GM12878 (cell line): ENCODE data around the gene SUSD1. TPM values are rescaled to one million over a fixed set of nuclear protein-coding genes. Genes with fewer than 3 reads are reported as not detected.

Experiments
- CBX5 ChIP-seq: sonication (generic); IDR thresholded peaks from 2 replicates; pipeline ENCODE4 v1.6.1; 2016; ENCODE audit warnings: low read depth, moderate library complexity, mild to moderate bottlenecking, inconsistent platforms
- CEBPB ChIP-seq, 2 experiments: fragments of 150-350 bp in 1 of 2; IDR thresholded peaks; 2 replicates each; pipeline ENCODE4 v1.6.1; 2012 to 2014; ENCODE audit warnings: low read depth in 2 of 2, low read length in 2 of 2, borderline replicate concordance in 1 of 2, inconsistent platforms in 1 of 2
- HDGF ChIP-seq: fragments of 450-650 bp; IDR thresholded peaks from 2 replicates; pipeline ENCODE4 v1.6.1; 2016; ENCODE audit warnings: antibody characterized with exemption
- JUND ChIP-seq: IDR thresholded peaks from 2 replicates; pipeline ENCODE4 v1.6.1; 2012; ENCODE audit warnings: low read depth, mild to moderate bottlenecking, low read length, improper control_type of control experiment, moderate library complexity
- LARP7 ChIP-seq: fragments of 450-650 bp; IDR thresholded peaks from 2 replicates; pipeline ENCODE4 v1.6.1; 2017; ENCODE audit warnings: mild to moderate bottlenecking
- MTA2 ChIP-seq: fragments of 450-650 bp; IDR thresholded peaks from 2 replicates; pipeline ENCODE4 v1.6.1; 2016; ENCODE audit warnings: low read depth, mild to moderate bottlenecking, moderate library complexity
- NFYA ChIP-seq: IDR thresholded peaks from 2 replicates; pipeline ENCODE4 v1.6.1; 2011; ENCODE audit warnings: low read depth, mild to moderate bottlenecking, low read length, improper control_type of control experiment, borderline replicate concordance
- NR2C1 ChIP-seq: fragments of 450-650 bp; IDR thresholded peaks from 2 replicates; pipeline ENCODE4 v1.6.1; 2017; ENCODE audit warnings: antibody characterized with exemption, mild to moderate bottlenecking, moderate library complexity
- NRF1 ChIP-seq: conservative IDR thresholded peaks from 2 replicates; pipeline ENCODE4 v1.6.1; 2011; ENCODE audit warnings: mild to moderate bottlenecking, low read depth, low read length, improper control_type of control experiment
- POLR2AphosphoS2 ChIP-seq: IDR thresholded peaks from 2 replicates; pipeline ENCODE4 v1.6.1; 2011; ENCODE audit warnings: low read depth, mild to moderate bottlenecking, low read length, improper control_type of control experiment, moderate library complexity
- POU2F2 ChIP-seq: IDR thresholded peaks from 3 replicates; pipeline ENCODE4 v1.6.1; 2011; ENCODE audit warnings: low read depth, mild to moderate bottlenecking, low read length, borderline replicate concordance
- RAD51 ChIP-seq: fragments of 450-650 bp; IDR thresholded peaks from 2 replicates; pipeline ENCODE4 v1.6.1; 2016; ENCODE audit warnings: moderate library complexity, mild to moderate bottlenecking, inconsistent platforms
- SMAD5 ChIP-seq: IDR thresholded peaks from 2 replicates; pipeline ENCODE4 v1.6.1; 2016; ENCODE audit warnings: antibody characterized with exemption, low read depth
- SMARCA5 ChIP-seq: fragments of 450-650 bp; IDR thresholded peaks from 2 replicates; pipeline ENCODE4 v1.6.1; 2017; ENCODE audit warnings: mild to moderate bottlenecking
- SMC3 ChIP-seq: IDR thresholded peaks from 2 replicates; pipeline ENCODE4 v1.6.1; 2011; ENCODE audit warnings: low read length, improper control_type of control experiment, borderline replicate concordance
- SRF ChIP-seq, 2 experiments: IDR thresholded peaks; 2 replicates each; pipeline ENCODE4 v1.6.1; 2011; ENCODE audit warnings: low read depth in 2 of 2, low read length in 2 of 2, mild to moderate bottlenecking in 1 of 2, moderate library complexity in 1 of 2
- TARDBP ChIP-seq: IDR thresholded peaks from 2 replicates; pipeline ENCODE4 v1.6.1; 2016; ENCODE audit warnings: borderline replicate concordance
- ZZZ3 ChIP-seq: IDR thresholded peaks from 2 replicates; pipeline ENCODE4 v1.6.1; 2011; ENCODE audit warnings: low read depth; ENCODE audit not compliant: control insufficient read depth, insufficient read length
- polyA plus RNA-seq, 11 experiments: library from polyadenylated mRNA; depleted of rRNA in 4 of 11; unstranded in 6 of 11; stranded (reverse) in 5 of 11; fragments of >200 nt; fragmentation: Nextera tagmentation in 4 of 11; fragmentation: Illumina TruSeq in 1 of 11; extraction: Ambion mirVana in 4 of 11; extraction: Trizol in 1 of 11; gene quantifications; 1 replicate in 1 of 11; 2 replicates in 10 of 11; pipeline versions ENCODE4 v1.2.1 to v1.2.3, GENCODE V29; 2011 to 2016; ENCODE audit warnings: inconsistent platforms in 2 of 11, missing spikeins in 2 of 11, low read depth in 1 of 11
- total RNA-seq, 4 experiments: library from RNA; depleted of rRNA in 3 of 4; stranded (reverse); fragments of >200 nt in 3 of 4; fragmentation: Illumina TruSeq in 1 of 4; extraction: Trizol in 1 of 4; gene quantifications; 2 replicates each; pipeline versions ENCODE4 v1.2.1 to v1.2.3, GENCODE V29; 2013 to 2021
- TF ChIP-seq, protein P1 (sequence below): fragments of 450-650 bp; IDR thresholded peaks from 2 replicates; pipeline ENCODE4 v1.6.1; 2017; ENCODE audit warnings: low read depth, mild to moderate bottlenecking, moderate library complexity
- TF ChIP-seq, protein P2 (sequence below): fragments of 450-650 bp; IDR thresholded peaks from 2 replicates; pipeline ENCODE4 v1.6.1; 2018; ENCODE audit warnings: borderline replicate concordance, mild to moderate bottlenecking; ENCODE audit not compliant: partially characterized antibody
- TF ChIP-seq, protein P3 (sequence below): fragments of 450-650 bp; conservative IDR thresholded peaks from 2 replicates; pipeline ENCODE4 v1.6.1; 2017; ENCODE audit warnings: mild to moderate bottlenecking, moderate library complexity
- TF ChIP-seq, protein P4 (sequence below): fragments of 450-650 bp; formaldehyde crosslinking; IDR thresholded peaks from 2 replicates; pipeline ENCODE4 v1.4.0; 2020; ENCODE audit warnings: mild to moderate bottlenecking, moderate library complexity

Gene SUSD1
- total and polyA plus RNA-seq, 10 of the 15 experiments (the other 5 are each of a cell fraction or from before 2014, with no cell fraction given), result 6.7 to 20.8 (median 13.2) TPM

DNA sequence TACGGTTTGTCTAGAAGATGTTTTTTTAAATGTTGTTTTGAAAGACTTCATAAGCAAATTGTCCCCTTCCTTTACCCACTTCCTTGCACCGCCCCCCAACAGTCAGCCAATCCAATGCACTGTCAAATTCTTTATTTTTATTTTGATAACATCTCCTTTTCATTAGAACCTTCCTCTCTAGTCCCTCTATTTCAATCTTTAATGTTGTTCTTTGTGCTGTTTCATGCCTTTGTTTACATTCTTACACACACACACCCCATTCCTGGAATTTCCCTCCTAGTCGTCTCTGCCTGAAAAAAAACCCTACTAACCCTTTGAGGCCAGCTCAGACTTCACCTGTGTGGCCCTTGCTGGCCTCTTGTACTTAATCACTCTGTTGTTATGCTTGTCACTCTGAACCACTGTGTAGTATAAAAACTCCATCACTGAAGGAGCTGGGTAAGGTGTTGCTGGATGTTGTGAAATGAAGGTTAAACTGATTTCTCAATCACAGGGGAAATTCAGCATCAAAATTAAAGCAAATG, 145.1 kb downstream of the SUSD1 start (continued):
- TF ChIP-seq, protein P1, sequence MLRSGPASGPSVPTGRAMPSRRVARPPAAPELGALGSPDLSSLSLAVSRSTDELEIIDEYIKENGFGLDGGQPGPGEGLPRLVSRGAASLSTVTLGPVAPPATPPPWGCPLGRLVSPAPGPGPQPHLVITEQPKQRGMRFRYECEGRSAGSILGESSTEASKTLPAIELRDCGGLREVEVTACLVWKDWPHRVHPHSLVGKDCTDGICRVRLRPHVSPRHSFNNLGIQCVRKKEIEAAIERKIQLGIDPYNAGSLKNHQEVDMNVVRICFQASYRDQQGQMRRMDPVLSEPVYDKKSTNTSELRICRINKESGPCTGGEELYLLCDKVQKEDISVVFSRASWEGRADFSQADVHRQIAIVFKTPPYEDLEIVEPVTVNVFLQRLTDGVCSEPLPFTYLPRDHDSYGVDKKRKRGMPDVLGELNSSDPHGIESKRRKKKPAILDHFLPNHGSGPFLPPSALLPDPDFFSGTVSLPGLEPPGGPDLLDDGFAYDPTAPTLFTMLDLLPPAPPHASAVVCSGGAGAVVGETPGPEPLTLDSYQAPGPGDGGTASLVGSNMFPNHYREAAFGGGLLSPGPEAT, result peak; percentile 78
- TF ChIP-seq CBX5 (no peak), CEBPB (IDR thresholded peaks at IDR 0.05; ENCODE audit: borderline replicate concordance in 1 of 2, low read depth in 2 of 2, low read length in 2 of 2) (no peak), LARP7 (no peak), POLR2AphosphoS2 (no peak), SMARCA5 (no peak), JUND (no peak), NFYA (no peak), NR2C1 (no peak), POU2F2 (no peak), HDGF (no peak; the same call in 1 of the 2 replicates), SRF (IDR thresholded peaks at IDR 0.05; ENCODE audit: low read depth in 2 of 2, low read length in 2 of 2) (no peak), MTA2 (no peak), SMAD5 (no peak), ZZZ3 (no peak), NRF1 (no peak), SMC3 (no peak), TARDBP (no peak), RAD51 (no peak)
- TF ChIP-seq, protein P2, sequence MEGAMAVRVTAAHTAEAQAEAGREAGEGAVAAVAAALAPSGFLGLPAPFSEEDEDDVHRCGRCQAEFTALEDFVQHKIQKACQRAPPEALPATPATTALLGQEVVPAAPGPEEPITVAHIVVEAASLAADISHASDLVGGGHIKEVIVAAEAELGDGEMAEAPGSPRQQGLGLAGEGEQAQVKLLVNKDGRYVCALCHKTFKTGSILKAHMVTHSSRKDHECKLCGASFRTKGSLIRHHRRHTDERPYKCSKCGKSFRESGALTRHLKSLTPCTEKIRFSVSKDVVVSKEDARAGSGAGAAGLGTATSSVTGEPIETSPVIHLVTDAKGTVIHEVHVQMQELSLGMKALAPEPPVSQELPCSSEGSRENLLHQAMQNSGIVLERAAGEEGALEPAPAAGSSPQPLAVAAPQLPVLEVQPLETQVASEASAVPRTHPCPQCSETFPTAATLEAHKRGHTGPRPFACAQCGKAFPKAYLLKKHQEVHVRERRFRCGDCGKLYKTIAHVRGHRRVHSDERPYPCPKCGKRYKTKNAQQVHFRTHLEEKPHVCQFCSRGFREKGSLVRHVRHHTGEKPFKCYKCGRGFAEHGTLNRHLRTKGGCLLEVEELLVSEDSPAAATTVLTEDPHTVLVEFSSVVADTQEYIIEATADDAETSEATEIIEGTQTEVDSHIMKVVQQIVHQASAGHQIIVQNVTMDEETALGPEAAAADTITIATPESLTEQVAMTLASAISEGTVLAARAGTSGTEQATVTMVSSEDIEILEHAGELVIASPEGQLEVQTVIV, result no peak
- TF ChIP-seq, protein P3, sequence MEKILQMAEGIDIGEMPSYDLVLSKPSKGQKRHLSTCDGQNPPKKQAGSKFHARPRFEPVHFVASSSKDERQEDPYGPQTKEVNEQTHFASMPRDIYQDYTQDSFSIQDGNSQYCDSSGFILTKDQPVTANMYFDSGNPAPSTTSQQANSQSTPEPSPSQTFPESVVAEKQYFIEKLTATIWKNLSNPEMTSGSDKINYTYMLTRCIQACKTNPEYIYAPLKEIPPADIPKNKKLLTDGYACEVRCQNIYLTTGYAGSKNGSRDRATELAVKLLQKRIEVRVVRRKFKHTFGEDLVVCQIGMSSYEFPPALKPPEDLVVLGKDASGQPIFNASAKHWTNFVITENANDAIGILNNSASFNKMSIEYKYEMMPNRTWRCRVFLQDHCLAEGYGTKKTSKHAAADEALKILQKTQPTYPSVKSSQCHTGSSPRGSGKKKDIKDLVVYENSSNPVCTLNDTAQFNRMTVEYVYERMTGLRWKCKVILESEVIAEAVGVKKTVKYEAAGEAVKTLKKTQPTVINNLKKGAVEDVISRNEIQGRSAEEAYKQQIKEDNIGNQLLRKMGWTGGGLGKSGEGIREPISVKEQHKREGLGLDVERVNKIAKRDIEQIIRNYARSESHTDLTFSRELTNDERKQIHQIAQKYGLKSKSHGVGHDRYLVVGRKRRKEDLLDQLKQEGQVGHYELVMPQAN, result no peak
- TF ChIP-seq, protein P4, sequence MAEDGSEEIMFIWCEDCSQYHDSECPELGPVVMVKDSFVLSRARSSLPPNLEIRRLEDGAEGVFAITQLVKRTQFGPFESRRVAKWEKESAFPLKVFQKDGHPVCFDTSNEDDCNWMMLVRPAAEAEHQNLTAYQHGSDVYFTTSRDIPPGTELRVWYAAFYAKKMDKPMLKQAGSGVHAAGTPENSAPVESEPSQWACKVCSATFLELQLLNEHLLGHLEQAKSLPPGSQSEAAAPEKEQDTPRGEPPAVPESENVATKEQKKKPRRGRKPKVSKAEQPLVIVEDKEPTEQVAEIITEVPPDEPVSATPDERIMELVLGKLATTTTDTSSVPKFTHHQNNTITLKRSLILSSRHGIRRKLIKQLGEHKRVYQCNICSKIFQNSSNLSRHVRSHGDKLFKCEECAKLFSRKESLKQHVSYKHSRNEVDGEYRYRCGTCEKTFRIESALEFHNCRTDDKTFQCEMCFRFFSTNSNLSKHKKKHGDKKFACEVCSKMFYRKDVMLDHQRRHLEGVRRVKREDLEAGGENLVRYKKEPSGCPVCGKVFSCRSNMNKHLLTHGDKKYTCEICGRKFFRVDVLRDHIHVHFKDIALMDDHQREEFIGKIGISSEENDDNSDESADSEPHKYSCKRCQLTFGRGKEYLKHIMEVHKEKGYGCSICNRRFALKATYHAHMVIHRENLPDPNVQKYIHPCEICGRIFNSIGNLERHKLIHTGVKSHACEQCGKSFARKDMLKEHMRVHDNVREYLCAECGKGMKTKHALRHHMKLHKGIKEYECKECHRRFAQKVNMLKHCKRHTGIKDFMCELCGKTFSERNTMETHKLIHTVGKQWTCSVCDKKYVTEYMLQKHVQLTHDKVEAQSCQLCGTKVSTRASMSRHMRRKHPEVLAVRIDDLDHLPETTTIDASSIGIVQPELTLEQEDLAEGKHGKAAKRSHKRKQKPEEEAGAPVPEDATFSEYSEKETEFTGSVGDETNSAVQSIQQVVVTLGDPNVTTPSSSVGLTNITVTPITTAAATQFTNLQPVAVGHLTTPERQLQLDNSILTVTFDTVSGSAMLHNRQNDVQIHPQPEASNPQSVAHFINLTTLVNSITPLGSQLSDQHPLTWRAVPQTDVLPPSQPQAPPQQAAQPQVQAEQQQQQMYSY (CRISPR knock-in tag), result no peak
